HG03558 (cell line): ENCODE data around the gene C14orf132.

ENCODE experiments used
- ATAC-seq: cut with Tn5 transposase; IDR thresholded peaks from one replicate; pipeline ENCODE4 v1.9.1; 2021; ENCODE audit warnings: moderate number of reproducible peaks; ENCODE audit not compliant: unreplicated experiment; ENCODE audit errors: extremely low read depth

Gene C14orf132

DNA sequence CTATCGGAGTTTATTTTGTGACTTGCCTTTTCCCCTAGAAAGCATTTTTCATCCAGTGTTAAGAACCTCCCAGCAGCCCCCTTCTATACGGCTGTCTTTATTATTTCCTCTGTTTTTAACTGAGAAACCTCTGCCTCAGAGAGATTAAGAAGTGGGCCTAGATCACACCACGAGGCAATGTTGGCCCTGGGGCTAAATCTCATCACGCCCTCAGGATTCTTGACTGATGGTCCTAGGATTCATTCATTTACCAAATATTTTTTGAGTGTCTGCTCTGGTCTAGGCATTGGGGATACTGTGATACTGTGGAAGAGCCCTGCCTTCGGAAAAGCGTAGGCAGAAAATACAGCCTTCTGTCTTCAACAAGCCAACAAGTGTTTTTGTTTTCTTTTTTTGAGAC, 42.1 kb downstream of the C14orf132 start:
- no peak for ATAC-seq

DNA sequence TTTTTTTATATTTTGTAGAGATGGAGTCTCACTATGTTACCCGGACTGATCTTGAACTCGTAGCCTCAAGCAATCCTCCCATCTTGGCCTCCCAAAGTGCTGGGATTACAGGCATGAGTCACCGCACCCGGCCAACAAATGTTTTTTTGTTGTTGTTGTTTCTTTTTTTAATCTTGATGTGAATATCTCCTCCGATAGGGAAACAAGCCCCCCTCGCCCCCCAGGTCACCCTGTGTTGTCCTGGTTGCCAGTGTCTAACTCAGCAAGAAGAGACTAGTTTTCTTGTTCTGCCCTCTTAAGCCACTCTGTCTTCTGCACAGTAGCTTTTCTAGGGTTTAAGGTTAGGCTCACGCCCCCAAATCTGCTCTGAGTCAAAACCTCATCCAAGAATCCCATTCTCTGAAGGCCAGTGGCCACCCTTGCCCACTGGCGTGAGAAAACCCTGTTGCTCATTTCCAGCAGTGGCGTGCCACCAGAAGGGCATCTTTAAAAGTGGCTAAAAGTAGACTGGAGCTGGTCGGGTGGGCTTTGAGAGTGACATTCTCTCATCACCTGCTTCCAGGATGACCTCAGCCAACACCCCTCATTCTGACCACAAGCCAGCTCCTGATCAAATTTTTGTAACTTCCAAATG, 42.7 kb downstream of the C14orf132 start:
- no peak for ATAC-seq

DNA sequence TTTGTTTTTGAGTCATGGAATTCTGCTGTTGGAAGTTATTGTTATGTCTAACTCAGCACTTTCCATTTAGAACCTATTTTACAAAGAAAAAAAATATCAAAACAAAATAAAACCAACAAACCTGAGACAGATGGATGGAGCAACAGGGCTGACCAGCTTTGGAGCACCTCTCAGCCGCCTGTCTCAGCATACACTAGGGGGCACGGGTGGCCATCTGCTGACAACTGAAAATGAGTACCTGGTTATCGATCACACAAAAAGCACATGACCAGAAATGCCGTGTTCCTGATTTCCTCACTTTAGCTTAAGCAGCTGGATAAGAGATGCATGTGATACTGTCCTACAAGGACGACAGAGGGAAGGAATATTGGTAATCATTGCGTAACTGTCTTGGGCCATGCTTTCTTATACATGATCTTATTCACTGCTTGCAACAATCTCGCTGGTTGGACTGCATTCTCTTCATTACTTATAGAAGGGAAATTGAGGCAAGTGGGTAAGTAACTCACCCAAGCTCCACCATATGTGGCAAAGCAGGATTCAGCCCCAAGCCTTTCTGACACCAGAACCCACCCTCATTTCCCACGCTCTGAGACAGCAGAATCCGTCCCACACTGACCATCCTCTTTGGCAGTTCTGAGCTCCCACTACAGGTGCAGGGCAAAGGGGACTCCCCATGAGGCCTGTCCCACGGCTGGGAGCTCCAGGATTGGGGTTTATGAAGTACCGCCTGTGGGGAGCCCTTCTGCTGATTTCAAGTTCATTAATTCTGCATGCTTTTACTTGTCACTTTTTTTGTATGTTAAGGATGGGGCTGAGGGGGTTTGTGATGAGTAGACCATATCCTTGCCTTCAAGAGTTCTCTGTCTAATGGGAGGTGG, 43.5 kb downstream of the C14orf132 start:
- ATAC-seq: no peak

- ATAC-seq: no peak
Measured at GRCh38 chr14:96083667-96084320, 44.6 kb downstream of the C14orf132 start.

- no peak for ATAC-seq
Measured at GRCh38 chr14:96084796-96085195, 45.6 kb downstream of the C14orf132 start.

DNA sequence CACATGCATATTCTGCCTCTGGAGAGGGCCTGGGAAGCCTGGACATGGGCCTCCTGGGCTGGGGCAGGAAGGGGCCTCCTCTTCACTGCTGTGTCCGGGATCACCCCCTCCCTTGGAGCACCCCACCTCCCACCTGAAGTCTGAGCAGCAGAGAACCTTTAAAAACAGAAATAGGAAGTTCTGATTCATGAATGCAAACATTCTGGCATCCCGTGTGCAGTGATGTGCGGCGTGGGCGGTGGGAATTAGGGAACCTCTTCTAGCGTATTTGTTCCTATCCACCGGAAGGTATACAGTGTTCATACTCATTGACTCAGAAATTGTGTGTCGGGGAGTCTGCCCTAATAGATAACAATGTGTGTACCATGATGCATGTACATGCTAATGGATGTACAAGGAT, 46.2 kb downstream of the C14orf132 start:
- no peak for ATAC-seq

DNA sequence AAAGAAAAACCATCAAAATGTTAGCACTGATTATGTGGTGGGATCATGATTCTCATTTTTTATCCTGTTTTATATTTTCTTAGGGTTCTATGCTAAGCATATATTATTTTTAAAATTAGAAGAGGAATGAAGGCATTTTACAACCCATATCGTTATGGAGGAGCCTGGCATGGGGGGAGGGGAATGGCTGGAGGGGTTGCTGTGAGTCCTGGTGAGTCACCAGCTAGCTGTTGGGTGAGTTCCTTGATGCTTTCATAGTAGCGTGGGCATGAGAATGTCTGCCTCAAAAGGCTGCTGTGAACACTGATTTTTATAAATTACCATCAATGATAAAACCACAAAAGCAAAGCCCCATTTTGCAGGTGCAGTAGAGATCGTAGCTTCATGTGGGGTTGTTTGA, 46.9 kb downstream of the C14orf132 start:
- ATAC-seq: no peak

DNA sequence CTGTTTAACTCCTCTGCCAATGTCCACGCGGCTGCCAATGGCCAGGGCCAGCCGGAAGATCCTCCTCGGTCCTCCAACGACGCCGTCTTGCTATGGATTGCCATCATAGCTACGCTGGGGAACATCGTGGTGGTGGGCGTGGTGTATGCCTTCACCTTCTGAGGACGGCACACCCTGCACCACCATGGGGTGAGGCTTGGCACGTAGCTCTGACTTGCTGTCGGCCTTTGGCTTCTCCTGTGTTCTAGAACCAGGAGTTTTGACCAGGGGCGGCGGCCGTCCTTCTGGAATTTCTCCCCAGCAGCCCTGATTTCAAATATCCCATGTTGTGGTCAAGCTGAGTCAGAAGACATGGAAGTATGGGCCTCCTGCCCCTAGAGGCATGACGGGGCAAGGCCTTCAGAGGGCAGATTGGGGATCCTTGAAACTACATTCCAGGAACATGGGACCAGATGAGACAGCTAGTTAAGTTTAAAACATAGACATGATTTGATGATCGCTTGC, 47.5 kb downstream of the C14orf132 start:
- no peak for ATAC-seq

GRCh38 chr14:96088074-96088473, 48.9 kb downstream of the C14orf132 start:
- no peak for ATAC-seq

DNA sequence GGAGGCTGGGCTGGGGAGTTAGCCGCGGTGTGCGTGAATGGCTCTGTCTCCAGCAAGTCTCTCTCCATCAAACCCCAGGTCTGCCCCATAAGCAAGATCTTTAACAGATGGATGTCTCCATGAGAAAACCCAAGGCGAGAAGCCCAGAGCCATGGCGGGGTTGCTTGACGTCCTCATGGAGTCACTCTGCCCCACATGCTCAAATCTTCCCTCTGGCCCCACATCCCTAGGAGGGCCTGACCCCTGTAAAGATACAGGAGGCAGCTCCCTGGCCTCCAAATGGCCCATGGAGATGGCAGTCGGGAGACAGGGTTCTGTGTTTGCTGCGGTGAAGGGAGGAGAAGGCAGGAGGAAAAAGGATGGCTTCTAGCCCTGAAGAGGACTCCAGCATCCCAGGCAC, 49.3 kb downstream of the C14orf132 start:
- no peak for ATAC-seq

GRCh38 chr14:96088911-96089310, 49.7 kb downstream of the C14orf132 start:
- no peak for ATAC-seq

DNA sequence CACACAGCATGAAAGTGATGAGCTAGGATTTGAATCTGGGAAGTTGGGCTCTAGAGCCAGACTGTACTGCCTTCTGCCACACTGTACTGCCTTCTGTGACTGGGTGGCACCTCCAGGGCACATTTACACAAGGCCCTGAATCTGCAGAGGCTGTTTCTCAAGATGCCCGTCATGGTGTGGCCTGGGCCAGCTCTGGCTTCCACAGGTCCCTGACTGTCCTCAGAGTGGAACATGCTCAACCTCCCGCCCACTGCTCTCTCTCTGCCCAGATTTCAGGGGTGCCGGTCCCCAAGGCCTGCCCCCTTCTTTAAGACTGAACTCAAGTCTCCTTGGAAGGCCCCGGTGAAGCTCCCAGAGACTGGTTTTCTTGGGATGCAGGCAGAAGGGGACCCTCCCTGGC, 50.2 kb downstream of the C14orf132 start:
- no peak for ATAC-seq

DNA sequence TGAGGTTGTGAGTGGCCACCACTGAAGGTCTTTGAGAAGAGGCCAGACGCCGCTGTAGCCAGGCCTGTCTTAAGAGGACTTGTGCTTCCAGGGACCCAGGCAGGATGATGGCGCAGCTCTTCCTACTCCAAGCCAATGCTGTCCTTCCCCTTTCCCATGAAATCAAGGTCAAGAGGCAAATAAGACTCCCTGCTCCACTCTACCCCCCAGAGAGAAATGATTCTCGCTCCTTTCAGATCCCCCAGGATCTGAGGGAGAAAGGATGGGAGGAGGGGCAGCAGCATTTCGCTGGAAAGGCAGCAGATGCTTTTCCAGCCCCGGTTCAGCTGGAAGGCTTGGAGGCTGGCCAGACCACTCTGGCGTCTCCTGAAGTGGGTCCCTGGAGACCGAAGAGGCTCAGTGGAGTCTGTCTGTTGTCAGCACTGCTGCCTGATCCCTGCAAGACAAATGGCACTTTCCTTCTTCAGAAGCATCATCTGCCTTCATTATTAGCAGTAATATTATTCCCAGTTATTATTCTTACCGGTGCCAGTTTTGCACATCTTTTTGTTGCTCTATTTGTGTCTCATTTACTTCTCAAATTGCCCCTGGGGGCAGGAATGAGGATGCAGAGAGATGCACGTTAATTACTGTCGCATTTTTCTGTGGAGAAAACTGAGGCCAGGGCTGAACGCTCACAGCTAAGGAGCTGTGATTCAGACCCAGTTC, 51.4 kb downstream of the C14orf132 start:
- ATAC-seq: no peak

DNA sequence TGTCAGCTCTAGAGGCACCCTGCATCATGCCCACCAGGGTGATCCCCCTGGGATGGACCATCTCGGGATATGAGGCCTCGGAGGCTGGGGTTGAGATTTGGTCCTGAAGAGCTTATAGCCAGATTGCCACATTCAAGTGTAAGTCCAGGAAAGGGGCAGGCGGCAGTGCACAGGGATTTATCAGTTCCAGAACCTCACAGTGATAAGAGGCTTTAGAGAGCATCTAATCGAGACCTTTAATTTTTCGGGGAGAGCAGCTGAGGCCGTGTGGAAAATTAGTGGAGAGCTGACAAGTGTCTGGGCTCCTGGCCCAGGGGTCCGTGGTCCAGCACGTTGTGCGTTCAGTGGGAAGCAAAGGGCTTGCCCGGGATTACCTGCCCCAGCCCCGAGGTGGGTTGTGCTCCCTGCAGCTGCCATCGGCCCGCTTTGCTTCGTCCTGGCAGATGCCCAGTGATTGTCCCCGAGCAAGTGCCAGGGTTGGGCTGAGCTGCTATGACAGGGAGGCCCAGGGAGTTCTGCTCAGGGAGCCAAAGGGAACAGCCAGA, 52.1 kb downstream of the C14orf132 start:
- ATAC-seq: no peak

- no peak for ATAC-seq
Measured at GRCh38 chr14:96091941-96092411, 52.8 kb downstream of the C14orf132 start.

GRCh38 chr14:96092936-96093335, 53.8 kb downstream of the C14orf132 start:
- no peak for ATAC-seq

DNA sequence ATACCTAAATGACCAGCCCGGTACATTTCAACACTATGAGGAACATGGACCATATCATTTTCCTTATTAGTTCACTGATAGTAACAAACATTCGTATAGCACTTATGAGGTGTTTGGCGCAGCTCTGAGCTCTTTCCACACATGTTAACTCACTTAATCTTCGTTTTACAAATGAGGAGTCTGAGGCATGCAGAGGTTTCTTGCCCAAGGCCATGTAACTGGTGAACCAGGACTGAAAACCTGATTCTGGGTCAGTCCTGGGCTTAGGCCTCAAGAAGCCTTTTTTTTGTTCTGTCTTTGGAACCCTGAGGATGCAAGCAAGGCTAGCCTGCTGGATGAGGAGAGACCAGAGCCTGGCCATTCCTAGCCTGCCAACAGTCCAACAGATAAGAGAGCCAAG, 55.0 kb downstream of the C14orf132 start:
- ATAC-seq: no peak

- ATAC-seq: no peak
Measured at GRCh38 chr14:96094656-96095055, 55.5 kb downstream of the C14orf132 start.

GRCh38 chr14:96095058-96095457, 55.9 kb downstream of the C14orf132 start:
- no peak for ATAC-seq
